GM11168 (cell line): ENCODE measurements around the gene CXCL12.

Experiments used
- in situ Hi-C: fragments of 300-500 bp; cut with MboI; formaldehyde crosslinking; loops from one replicate; pipeline ENCODE4 v1.12.0; 2022; ENCODE audit warnings: low sequenced_read_pairs; ENCODE audit not compliant: unreplicated experiment

CXCL12 gene

DNA sequence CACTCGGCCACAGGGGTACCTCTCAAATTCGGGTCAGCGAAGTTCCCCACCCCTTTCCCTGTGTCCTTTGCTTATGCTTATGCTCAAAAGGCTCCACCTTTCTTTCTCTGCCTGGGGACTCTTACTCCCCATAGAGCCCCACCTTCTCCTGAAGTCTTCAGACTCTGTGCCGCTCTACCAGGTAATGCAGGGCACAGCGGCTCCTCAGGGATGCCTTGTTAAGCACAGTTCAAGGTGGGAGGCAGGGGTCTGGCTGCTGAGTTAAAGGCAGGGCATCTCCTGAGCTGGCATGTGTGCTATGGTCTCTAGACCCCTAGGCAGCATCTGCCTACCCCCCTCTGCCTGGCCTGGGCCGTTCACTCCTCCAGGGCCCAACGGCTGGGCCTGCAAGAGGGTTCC is 3.0 kb upstream of the CXCL12 start:
- in situ Hi-C loops: loop anchor here (25.0 kb wide), 1 partner anchor 701 kb away; no protein-coding TSS in a partner anchor

DNA sequence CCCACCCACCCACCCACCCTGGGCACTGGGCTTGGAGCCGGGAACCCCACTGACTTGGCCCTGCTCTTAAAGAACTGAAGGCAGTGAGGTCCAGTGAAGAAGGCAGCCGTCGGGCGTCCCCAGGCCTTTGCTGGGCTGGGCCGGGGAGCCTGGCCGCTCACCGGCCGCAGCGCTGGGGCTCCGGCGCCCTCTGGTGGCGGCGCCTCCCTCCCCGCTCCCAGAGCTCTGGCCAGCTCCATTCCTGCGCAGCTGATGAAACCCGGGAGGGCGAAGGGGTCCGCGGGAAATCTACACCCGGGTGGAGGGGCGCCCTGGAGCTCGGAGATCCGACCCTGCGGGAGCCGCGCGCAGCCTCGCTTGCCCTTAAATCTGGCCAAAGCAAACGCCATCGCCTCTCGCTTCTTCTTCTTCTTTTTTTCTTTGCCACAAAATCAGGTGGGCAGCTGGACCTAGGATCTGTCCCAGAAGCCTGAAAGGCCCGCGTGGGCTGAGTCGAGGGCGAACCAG is 1.7 kb upstream of the CXCL12 start:
- in situ Hi-C loops: loop anchor here (25.0 kb wide), 1 partner anchor 699 kb away; no protein-coding TSS in a partner anchor

DNA sequence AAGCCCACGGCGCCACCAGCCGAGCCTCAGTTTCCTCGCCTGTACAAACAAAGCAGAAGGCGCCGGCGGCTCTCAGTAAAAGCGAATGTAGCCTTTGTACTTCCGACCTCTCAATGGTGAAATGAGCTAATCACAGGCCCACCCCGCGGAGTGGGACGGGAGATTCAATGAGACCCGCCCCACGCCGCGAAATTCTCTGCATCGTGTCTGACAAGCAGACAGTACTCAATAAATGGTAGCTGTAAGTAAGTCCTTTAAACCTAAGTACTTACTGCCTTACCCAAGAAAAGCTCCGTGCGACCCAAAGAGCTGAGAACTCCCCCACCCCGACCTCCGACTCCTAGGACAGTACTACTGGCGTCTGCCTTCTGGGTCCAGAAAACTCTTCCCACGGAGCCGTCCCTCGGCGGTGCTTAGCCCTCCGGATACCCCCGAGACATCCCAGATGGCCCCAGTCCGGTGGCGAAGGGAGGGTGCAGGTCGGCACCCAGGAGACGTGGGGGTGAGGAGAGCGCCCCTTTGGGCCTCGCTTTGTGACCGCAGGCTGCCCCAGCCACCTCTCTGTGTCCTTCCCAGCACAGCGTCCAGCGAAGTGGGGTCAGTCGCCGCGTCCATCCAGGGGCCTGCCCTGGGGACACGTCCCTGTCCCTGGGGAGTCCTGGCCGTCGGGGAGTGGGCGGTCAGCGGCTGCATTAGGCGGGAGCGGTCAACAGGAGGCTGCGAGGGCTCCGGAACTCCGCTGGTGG is 972 bp upstream of the CXCL12 start:
- in situ Hi-C loops: loop anchor here (25.0 kb wide), 1 partner anchor 699 kb away; no protein-coding TSS in a partner anchor

DNA sequence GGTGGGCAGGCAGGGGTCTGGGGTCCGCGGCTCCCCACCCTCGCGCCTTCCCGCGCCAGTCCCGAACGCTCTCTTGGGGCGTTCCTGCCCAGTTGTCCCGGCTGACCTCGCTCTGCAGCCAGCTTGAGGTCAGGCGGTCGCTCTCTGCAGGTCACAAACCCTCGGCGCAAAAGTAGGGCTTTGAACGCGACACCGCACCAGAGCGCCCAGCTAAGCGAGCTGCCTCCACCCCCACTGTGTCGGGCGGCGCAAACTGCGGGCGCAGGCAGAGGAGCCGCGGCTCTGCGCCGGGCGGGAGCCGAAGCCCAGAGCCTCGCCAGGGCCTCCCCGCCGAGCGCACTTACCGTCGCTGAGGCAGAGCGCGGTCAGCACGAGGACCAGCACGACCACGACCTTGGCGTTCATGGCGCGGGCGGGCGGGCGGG is 284 bp downstream of the CXCL12 start:
- in situ Hi-C loops: loop anchor here (25.0 kb wide), 1 partner anchor 697 kb away; no protein-coding TSS in a partner anchor

DNA sequence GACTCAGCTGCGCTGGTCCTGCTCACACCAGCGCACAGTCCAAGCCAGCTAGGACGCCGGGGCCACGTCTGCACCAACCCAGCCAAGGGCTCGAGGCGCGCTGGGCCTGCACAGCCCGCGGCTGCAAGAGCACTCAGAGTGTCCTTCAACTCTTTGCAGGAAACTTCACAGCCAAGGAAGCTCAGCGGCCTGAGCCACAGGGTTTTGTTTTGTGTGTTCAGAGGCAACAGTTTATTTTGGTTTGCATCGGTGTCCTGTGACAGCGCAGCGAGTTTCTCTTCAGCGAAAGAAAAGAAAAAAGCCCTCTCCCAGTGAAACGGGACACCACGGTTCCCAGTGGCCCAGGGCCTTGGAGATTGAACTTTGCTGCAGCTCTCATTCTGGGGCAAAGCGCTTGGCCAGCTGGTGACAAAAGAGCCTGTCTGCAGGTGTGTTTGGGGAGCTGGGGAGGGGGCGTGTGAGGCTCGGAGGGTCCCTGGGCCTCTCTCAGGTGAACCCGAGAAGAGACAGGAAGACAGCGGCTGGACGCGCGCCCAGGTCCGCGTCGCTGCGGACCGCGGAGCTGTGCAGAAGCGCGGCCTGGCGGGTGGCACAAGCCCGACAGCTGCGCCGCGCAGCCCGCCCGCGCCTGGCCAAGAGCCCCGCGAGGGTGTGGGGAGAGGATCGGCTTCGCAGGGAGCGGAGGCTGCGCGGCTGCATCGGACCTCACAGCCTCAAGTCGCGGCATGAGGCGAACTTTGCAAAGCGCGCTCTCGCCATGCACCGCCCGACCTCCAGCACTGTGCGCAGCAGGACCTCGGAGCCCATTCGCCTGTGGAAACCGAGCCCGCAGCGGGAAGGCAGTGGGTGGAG is 922 bp downstream of the CXCL12 start:
- in situ Hi-C loops: loop anchor here (25.0 kb wide), 1 partner anchor 697 kb away; no protein-coding TSS in a partner anchor

DNA sequence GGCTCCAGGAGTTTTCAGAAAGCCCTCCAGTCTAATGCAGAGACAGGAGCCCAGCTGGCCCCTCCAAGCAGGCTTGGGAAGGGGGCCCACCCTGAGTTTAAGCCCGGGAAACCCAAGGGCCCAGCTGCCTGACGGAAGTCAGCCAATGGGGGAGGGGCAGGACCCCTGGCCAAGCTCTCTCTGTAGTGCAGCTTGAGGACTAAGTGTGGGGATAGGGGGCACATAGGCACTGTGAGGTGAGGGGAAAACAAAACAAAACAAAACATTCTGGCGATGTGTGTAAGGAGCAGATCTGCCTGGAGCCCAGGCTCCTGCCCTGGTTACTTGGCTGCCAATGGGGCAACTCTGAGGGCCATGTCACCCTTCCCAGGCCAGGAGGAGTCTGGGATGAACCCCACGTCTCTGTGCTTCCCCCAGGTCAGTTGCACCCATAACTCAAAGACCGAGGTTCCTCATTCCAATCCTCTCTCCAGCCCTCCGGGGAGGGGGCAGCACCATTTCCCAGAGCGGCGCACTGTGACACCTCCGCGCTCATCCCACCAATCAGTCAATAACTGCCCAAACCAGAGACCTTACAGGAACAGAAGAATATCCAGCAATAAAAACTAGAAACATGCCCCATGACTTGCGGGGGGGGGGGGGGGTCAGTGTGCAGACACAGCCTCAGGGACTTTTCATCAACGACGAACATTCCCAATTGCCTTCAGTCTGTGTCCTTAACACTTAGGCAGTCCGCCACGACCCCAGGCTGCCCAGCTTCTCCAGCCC is 1.7 kb downstream of the CXCL12 start:
- in situ Hi-C loops: loop anchor here (25.0 kb wide), 1 partner anchor 696 kb away; no protein-coding TSS in a partner anchor

DNA sequence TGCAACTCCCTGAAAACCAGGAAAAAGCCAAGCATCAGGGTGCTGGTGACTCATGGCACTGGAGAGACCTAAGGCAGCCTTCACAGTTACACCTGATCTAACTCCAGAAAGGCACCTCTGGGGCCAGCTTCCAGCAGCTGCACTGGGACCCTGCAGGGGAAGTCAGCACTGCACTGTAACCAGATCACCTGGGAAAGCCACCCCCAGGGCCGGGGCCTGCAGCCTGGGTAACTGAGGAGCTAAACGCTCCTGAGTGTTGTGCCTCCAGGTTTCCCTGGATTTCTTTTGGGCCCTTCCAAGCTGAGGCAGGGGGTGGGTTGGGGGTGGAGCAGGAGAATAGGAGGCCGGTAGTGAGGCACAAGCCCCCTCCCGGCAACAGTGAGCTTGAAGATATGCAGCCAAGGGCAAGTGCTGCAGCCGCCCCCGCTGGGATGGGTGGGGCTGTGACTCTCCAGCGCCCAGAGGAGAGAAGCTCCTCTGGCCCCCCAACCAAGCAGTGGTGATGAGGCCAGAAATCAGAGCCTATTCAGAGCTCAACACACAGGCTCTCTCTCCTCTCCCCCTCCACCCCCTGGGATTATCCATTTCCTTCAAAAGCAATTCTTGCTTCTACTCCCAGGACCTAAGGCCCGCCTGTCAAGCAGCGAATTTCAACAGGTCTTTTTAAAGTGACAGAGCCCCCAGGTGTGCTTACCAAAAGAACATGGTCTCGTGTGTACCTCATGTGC is 2.6 kb downstream of the CXCL12 start:
- in situ Hi-C loops: loop anchor here (25.0 kb wide), 1 partner anchor 695 kb away; no protein-coding TSS in a partner anchor

DNA sequence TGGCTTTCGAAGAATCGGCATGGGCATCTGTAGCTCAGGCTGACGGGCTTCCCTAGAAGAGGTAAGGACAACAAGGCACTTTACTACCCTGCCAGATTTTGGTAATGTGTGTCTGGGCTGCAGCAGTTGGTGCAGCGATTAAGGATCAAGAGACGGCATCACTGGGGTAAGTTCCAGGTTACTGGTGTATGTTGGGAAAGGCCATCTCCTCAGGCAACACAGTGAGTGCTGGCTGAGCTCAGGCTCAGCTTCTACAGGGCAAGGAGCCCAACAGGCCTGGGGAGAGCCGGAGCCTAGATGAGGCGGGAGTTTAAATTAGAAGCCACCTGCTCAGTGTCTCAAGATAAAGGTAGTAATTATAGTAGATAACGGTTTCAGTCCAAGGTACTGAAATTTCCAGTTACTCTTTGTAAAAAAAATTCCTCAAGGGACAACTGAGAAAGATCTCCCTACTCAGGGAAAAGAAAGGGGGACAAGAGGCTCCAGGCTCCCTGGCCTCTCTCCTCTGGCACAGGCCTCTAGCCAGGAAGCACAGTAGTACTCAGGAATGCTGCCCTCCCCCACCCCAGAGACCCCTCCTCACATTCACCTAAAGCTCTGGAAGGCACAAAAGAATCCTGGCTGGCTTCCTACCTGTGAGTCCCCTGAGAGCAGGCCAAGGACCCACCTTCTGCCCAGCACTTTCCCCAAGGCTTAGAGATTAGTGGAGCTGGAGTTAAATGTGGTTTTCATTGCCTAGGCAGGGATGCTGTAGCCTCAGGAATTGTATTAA is 3.9 kb downstream of the CXCL12 start:
- in situ Hi-C loops: loop anchor here (25.0 kb wide), 1 partner anchor 694 kb away; no protein-coding TSS in a partner anchor

DNA sequence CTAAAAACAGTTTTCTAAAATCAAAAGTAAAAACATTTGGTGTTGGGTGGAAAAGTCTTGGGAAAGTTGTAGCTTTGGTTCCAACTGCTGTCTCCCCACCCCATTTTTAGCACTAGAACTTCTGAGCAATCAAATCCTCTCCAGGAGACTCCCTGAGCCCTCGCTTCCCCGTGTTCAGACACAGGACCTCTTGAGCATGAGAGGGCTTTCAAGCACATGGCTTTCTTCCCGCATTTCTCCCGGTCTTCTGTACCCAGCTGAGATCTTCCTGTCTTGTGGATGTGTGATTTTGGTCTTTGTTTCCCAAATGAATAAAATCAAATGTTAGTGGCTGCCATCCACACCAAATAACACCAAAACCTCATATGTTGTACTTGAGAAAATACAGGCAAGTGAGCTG is 5.0 kb downstream of the CXCL12 start:
- in situ Hi-C loops: loop anchor here (25.0 kb wide), 1 partner anchor 693 kb away; no protein-coding TSS in a partner anchor

DNA sequence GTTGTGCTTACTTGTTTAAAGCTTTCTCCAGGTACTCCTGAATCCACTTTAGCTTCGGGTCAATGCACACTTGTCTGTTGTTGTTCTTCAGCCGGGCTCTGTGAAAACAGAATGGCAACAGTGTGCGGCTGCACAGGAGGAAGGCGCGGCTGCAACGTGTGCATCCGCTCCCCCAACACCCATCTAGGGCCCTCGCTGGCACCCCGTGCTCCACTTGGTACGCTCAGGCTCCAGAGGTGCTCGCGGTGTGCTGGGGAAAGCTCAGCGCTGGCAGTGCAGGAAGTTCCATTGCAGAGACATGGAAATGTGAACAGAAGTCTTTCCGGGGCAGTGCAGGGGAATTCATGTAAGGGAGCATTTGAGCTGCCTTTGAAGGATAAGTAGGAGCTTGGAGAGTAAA is 6.3 kb downstream of the CXCL12 start:
- in situ Hi-C loops: loop anchor here (25.0 kb wide), 1 partner anchor 691 kb away; no protein-coding TSS in a partner anchor

DNA sequence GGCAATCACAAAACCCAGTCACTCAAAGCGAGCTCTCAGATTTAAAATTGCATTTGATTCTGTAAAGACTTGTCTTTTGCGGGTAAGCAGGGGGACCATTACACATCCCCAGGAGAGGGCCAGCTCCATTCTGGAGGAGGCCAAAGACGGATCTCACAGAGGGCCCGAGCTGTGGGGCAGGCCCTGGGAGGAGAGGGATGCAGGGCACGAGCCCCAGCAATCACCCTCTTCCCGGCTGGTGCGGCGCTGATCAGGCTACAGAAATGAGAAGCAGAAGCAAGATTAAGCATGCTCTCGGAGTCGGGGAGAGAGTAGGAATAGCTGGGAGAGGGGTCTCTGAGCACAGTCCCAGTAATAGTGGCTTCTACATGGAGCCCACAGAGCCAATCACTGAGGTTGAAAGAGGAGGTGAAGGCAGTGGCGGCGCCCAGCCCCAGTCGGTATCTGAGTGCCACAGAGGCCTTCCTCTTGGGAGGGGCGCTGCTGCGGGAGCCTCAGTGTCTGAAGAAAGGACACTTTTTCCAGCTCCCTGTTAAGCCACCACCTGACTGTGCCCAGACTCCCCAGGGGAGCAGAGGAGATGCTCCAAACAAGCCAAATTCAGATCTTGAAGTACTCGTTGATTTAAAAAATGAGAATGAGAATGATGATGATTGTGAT is 7.1 kb downstream of the CXCL12 start:
- in situ Hi-C loops: loop anchor here (25.0 kb wide), 1 partner anchor 690 kb away; no protein-coding TSS in a partner anchor

DNA sequence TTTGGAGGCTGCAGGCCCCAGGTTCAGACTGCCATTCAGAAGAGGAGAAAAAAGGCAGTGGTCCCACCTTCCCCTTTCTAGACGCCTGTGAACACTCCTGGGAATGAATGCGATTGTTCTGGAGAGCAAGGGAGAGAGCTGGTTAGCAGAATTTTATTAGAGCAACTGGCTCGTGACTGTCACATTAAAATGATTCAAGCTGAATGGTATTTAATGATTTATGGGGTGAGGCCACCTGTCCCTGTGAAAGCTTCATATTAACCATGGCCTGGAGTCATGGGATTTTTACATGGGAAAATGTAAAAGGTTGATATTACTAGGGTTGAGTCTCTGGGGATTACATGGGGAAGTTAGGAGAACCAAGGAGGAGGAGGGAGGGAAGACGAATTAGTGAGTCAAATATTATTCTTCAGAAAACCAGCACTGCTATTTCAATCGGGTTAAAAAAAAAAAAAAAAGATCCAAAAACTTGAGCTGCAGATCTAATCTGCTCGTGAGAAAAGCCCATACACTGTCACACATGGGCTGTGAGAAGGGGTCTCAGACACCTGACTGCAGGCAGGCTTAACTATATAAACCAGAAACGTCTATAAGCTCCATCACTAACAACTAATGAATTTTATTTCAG is 8.3 kb downstream of the CXCL12 start:
- in situ Hi-C loops: loop anchor here (25.0 kb wide), 1 partner anchor 689 kb away; no protein-coding TSS in a partner anchor

DNA sequence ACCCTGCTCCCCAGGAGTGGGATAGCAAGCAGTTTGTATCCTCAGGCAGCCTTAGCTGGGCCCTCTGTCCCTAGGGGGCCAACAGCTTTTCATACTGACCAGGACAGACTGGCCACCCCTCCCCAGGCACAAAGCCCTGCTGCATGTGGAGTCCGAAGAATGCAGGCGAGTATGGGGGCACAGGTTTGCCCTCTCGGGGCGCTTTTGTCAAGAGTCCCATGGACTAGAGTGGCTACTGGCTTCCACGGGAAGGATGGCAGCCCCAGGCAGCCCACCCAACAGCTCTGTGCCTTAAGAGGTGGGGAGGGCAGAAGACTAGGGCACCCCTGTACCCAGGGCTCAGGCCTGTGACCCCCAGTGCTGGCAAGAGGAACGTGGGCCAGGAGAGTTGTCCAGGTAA is 10.7 kb downstream of the CXCL12 start:
- in situ Hi-C loops: no loop called here

DNA sequence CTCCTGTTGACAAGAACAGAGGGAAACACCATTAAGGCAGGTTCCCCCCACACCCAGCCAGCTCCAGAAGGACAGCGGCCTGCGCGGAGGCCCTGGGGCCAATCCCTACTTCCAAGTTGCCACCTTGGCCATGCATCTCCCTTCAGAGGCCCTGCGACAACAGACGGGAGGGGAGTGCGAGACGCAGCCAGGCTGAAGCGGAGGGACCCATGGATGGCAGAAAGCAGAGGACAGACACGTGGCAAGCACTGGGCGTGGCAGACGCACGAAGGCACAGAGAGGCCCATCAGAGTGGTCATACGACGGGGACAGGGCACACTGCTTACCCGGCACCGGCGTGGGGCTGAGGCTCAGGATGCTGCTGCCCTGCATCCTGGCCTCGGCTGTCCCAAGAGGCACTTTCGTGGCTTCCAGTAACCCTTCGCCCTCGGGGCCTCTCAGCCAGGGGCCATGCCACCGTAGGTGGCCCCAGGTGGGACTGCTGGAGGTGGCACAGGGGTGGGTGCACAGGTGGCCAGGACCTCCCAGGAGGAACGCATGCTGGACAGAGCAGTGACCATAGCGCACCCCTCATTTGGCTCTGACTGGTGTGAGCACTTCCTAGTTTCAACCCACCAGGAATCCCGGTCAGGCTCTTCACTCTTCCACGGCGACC is 11.4 kb downstream of the CXCL12 start:
- in situ Hi-C loops: no loop called here

DNA sequence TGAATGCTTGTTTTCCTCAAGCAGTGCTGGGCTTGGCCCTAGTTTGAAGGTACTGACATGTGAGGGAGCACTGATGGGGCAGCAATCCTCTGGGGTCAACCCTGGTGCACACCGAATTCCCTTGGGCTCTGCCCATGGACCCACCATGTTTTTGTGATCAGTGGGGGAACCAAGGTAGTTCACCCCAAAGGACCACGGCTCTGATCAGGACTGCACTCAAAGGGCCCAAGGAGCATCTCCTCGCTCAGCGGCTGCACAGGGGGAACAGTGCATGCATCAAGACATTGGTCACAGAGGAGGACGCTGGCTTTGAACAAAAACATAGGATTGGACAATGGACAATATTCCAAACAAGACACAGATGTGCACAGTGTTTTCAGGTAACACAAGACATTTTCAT is 12.7 kb downstream of the CXCL12 start:
- in situ Hi-C loops: no loop called here

DNA sequence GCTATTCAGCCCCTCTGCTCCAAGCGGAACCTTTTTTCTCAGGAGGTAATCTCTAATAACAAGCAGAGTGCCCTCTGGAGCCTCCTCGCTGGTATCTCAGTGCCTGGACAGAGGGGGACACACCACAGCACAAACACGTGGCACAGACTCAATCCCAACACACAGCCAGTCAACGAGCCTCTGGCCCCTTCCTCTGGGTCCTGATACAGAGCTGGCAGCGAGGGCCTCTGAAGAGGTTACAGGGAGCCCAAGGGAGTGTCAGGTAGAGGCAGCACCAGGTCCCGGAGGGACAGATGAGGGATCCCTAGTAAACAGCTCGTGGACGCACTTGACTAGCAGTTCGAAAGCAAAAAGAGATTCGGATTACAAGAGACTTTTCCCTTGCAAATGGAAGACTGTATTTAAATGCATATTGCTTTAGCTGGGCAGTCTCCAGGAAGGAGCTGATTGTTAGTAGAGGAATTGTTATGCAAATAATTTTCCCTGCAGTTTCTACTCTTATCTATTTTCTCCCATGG is 14.1 kb downstream of the CXCL12 start:
- in situ Hi-C loops: no loop called here

DNA sequence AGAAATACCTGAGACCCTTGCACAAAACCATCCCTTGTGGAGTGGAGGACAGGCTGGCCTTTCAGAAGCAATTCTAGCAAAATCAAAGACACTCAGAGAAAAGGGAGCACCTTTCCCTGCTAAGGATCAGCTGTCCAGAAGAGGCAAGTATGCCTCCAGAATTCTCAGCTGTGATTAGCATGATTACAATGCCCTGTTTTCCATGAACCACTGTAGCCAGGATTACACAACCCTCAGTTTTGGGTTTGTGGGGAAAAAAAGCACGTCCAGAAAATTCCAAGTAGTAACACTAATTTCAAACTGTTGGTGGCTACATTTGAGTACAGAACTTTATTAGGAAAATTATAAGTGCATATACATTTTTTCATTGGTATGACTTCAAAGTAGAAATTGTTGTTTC is 15.0 kb downstream of the CXCL12 start:
- in situ Hi-C loops: no loop called here
